K562 (cell line): ENCODE results near the gene WBP1. TPM values are rescaled to one million over a fixed set of nuclear protein-coding genes. Genes with fewer than 3 reads are reported as not detected.

Experiments used
- ASH1L ChIP-seq: fragments of 450-650 bp; IDR thresholded peaks from 2 replicates; pipeline ENCODE4 v1.6.1; 2018; ENCODE audit warnings: borderline replicate concordance, mild to moderate bottlenecking, low read depth; ENCODE audit not compliant: partially characterized antibody
- BDP1 ChIP-seq: IDR thresholded peaks from 3 replicates; pipeline ENCODE4 v1.6.1; 2011; ENCODE audit not compliant: insufficient read length, insufficient read depth
- CLOCK ChIP-seq: fragments of 250-450 bp; sonication (Bioruptor Pico); IDR thresholded peaks from 2 replicates; pipeline ENCODE4 v1.4.0; 2020; ENCODE audit warnings: mild to moderate bottlenecking, moderate library complexity, borderline replicate concordance
- DDX20 ChIP-seq: fragments of 450-650 bp; IDR thresholded peaks from 2 replicates; pipeline ENCODE4 v1.6.1; 2016; ENCODE audit warnings: missing genetic modification characterization, low read depth, mild to moderate bottlenecking, missing compliant biosample characterization, moderate library complexity
- E2F6 ChIP-seq, 2 experiments: IDR thresholded peaks; 2 replicates each; pipeline ENCODE4 v1.6.1; 2011; ENCODE audit warnings: borderline replicate concordance in 1 of 2, control low read depth in 1 of 2, low read depth in 1 of 2, low read length in 1 of 2, mild to moderate bottlenecking in 1 of 2, mixed read lengths in 1 of 2, moderate library complexity in 1 of 2; ENCODE audit not compliant: insufficient read depth in 1 of 2, insufficient read length in 1 of 2, poor library complexity in 1 of 2, severe bottlenecking in 1 of 2; ENCODE audit errors: extremely low read depth in 1 of 2
- ETV5 ChIP-seq: sonication (generic); formaldehyde crosslinking; IDR thresholded peaks from 2 replicates; pipeline ENCODE4 v1.4.0; 2020; ENCODE audit warnings: low read depth, mild to moderate bottlenecking, missing genetic modification reagents
- GABPB1 ChIP-seq: sonication (generic); formaldehyde crosslinking; IDR thresholded peaks from 2 replicates; pipeline ENCODE4 v1.8.0; 2022; ENCODE audit warnings: mild to moderate bottlenecking, missing genetic modification reagents
- HMG20B ChIP-seq: fragments of 250-450 bp; sonication (Bioruptor Pico); IDR thresholded peaks from 2 replicates; pipeline ENCODE4 v1.5.0; 2021; ENCODE audit warnings: mild to moderate bottlenecking
- ILK ChIP-seq: fragments of 450-650 bp; IDR thresholded peaks from 2 replicates; pipeline ENCODE4 v1.6.1; 2016; ENCODE audit warnings: missing genetic modification characterization, low read depth, mild to moderate bottlenecking, missing compliant biosample characterization, moderate library complexity, borderline replicate concordance
- PCBP1 ChIP-seq: fragments of 200-400 bp; formaldehyde crosslinking; IDR thresholded peaks from 2 replicates; pipeline ENCODE4 v1.6.1; 2018; ENCODE audit warnings: mild to moderate bottlenecking, low read depth, low read length; ENCODE audit not compliant: poor library complexity, severe bottlenecking
- PHTF2 ChIP-seq: fragments of 250-450 bp; sonication (Bioruptor Pico); IDR thresholded peaks from 2 replicates; pipeline ENCODE4 v1.5.0; 2021; ENCODE audit warnings: mild to moderate bottlenecking
- POLR2AphosphoS2 ChIP-seq: IDR thresholded peaks from 2 replicates; pipeline ENCODE4 v1.6.1; 2012; ENCODE audit warnings: low read length, improper control_type of control experiment
- PREB ChIP-seq: sonication (generic); formaldehyde crosslinking; IDR thresholded peaks from 2 replicates; pipeline ENCODE4 v1.8.1; 2023; ENCODE audit warnings: mild to moderate bottlenecking, missing genetic modification reagents
- RBFOX2 ChIP-seq: fragments of 200-400 bp; formaldehyde crosslinking; IDR thresholded peaks from 2 replicates; pipeline ENCODE4 v1.6.1; 2017; ENCODE audit warnings: low read depth, mild to moderate bottlenecking, low read length, moderate library complexity
- RBM14 ChIP-seq: fragments of 200-400 bp; formaldehyde crosslinking; IDR thresholded peaks from 2 replicates; pipeline ENCODE4 v1.6.1; 2018; ENCODE audit warnings: low read depth, mild to moderate bottlenecking, low read length, moderate library complexity, borderline replicate concordance; ENCODE audit not compliant: insufficient read depth
- SRF ChIP-seq, 2 experiments: fragments of 250-450, 450-650 bp in 1 of 2; sonication (Bioruptor Pico) in 1 of 2; sonication (generic) in 1 of 2; formaldehyde crosslinking; IDR thresholded peaks; 2 replicates each; pipeline versions ENCODE4 v1.5.0 to v1.5.1; 2020 to 2022; ENCODE audit warnings: mild to moderate bottlenecking in 1 of 2, missing genetic modification reagents in 1 of 2
- ZBTB49 ChIP-seq: sonication (generic); formaldehyde crosslinking; IDR thresholded peaks from 2 replicates; pipeline ENCODE4 v1.8.0; 2022; ENCODE audit warnings: missing genetic modification reagents, mild to moderate bottlenecking, borderline replicate concordance
- ZNF12 ChIP-seq: sonication (generic); formaldehyde crosslinking; IDR thresholded peaks from 2 replicates; pipeline ENCODE4 v1.4.0; 2020; ENCODE audit warnings: mild to moderate bottlenecking, missing genetic modification reagents
- ZNF444 ChIP-seq: fragments of 250-450 bp; sonication (Bioruptor Pico); IDR thresholded peaks from 2 replicates; pipeline ENCODE4 v1.4.0; 2020; ENCODE audit warnings: mild to moderate bottlenecking, moderate library complexity
- polyA plus RNA-seq, 8 experiments: library from polyadenylated mRNA; depleted of rRNA in 4 of 8; stranded (reverse) in 5 of 8; unstranded in 3 of 8; fragments of >200 nt; fragmentation: Nextera tagmentation in 2 of 8; fragmentation: Illumina TruSeq in 1 of 8; extraction: Ambion mirVana in 2 of 8; extraction: Trizol in 1 of 8; gene quantifications; 2 replicates each; pipeline versions ENCODE4 v1.2.1 to v1.2.3, GENCODE V29; 2011 to 2014; ENCODE audit warnings: inconsistent platforms in 1 of 8, missing spikeins in 1 of 8
- total RNA-seq, 7 experiments: library from RNA; depleted of rRNA in 6 of 7; stranded (reverse); fragments of >200 nt in 6 of 7; fragmentation: Illumina TruSeq in 2 of 7; extraction: Trizol in 2 of 7; gene quantifications; 2 replicates each; pipeline versions ENCODE4 v1.2.1 to v1.2.3, GENCODE V29; 2011 to 2021; ENCODE audit warnings: low replicate concordance in 1 of 7

The WBP1 gene
- total and polyA plus RNA-seq, 9 of the 15 experiments (the other 6 are each of a cell fraction or from before 2014, with no cell fraction given) = 1.9 to 27.7 (median 14.2) TPM

GRCh38 chr2:74502720-74503505 lies 44.7 kb downstream of the WBP1 start (continued):
- TF ChIP-seq CLOCK (CRISPR knock-in tag) (no peak), ZNF12 (CRISPR knock-in tag) (peak; percentile 14), E2F6 (IDR thresholded peaks at IDR 0.05; ENCODE audit: borderline replicate concordance in 1 of 2, extremely low read depth in 1 of 2, insufficient read depth in 1 of 2, insufficient read length in 1 of 2, low read depth in 1 of 2, low read length in 1 of 2, poor library complexity in 1 of 2, severe bottlenecking in 1 of 2) (peak; percentile 58 to 79), PHTF2 (CRISPR knock-in tag) (no peak), ZBTB49 (no peak), ETV5 (CRISPR knock-in tag) (peak; percentile 92), ASH1L (no peak), ZNF444 (no peak), RBM14 (0 out of 2 replicates have a peak, but pooled peaks have one; percentile 31), BDP1 (no peak), POLR2AphosphoS2 (no peak), PCBP1 (peak; percentile 45), RBFOX2 (peak; percentile 94), HMG20B (CRISPR knock-in tag) (no peak), ILK (tag) (no peak), GABPB1 (CRISPR knock-in tag) (peak; percentile 43), SRF (CRISPR knock-in tag; IDR thresholded peaks at IDR 0.05) (0 out of 4 replicates have a peak, but pooled peaks of 1 of the 2 experiments have one; percentile 39), DDX20 (tag) (no peak), PREB (CRISPR knock-in tag) (no peak)
